GM12878 (cell line): Measurements from ENCODE around the gene SPAG6. TPM values are rescaled to one million over a fixed set of nuclear protein-coding genes. Genes with fewer than 3 reads are reported as not detected.

Experiments used
- ATAC-seq: fragments of 200-7000 bp; cut with Tn5 transposase; 3 replicates; pipeline ENCODE4 v1.9.1; 2020; ENCODE audit warnings: mild to moderate bottlenecking, moderate library complexity
- BruUV-seq: library from RNA; stranded (reverse); fragments of 400-500 nt; replicated peaks from 2 replicates; lab custom pipeline; 2021; lab: Mats Ljungman, UMichigan
- CTCF ChIA-PET: fragments of 300-600 bp; sonication (Branson Sonifier 250); formaldehyde crosslinking; extraction: SDS; loops from one replicate; lab custom pipeline; 2021; ENCODE audit warnings: inconsistent platforms; lab: Yijun Ruan, JAX
- POLR2A ChIA-PET: fragments of 350-600 bp; formaldehyde crosslinking; extraction: SDS; loops from one replicate; lab custom pipeline; 2021; ENCODE audit warnings: inconsistent platforms; lab: Charles Lee
- RAD21 ChIA-PET: fragments of 300-600 bp; sonication (Branson Sonifier 250); formaldehyde crosslinking; loops from one replicate; lab custom pipeline; 2023; ENCODE audit warnings: antibody characterized with exemption; ENCODE audit not compliant: unreplicated experiment; lab: Charles Lee
- SMC1A ChIA-PET: fragments of 300-600 bp; sonication (Branson Sonifier 250); formaldehyde crosslinking; loops from one replicate; lab custom pipeline; 2023; ENCODE audit not compliant: unreplicated experiment, uncharacterized antibody; lab: Charles Lee
- DNase-seq: peaks from one replicate; pipeline ENCODE4 v3.0.0-alpha.2; 2011; ENCODE audit warnings: low read depth, low spot score
- FAIRE-seq: peaks from 3 replicates; lab custom pipeline; 2011; peaks lifted over from hg19 to GRCh38; lab: Jason Lieb, UNC
- H2AFZ ChIP-seq: 2 replicates; pipeline ENCODE4 v1.6.0; 2011; ENCODE audit warnings: low read depth, low read length, control low read depth; ENCODE audit not compliant: control insufficient read depth
- H3K27ac ChIP-seq: 2 replicates; pipeline ENCODE4 v1.5.1; 2011; ENCODE audit warnings: control low read depth; ENCODE audit not compliant: control insufficient read depth, insufficient read depth
- H3K27me3 ChIP-seq, 2 experiments: replicated peaks in 1 of 2; 2 replicates each; pipeline versions ENCODE4 v1.6.0 to v1.6.1; 2011; ENCODE audit warnings: low read length in 1 of 2; ENCODE audit not compliant: control insufficient read depth in 2 of 2, insufficient read depth in 2 of 2
- H3K36me3 ChIP-seq, 2 experiments: 2 replicates each; pipeline ENCODE4 v1.5.1; 2011; ENCODE audit warnings: low read length in 1 of 2; ENCODE audit not compliant: control insufficient read depth in 2 of 2, insufficient read depth in 2 of 2
- H3K4me1 ChIP-seq: 2 replicates; pipeline ENCODE4 v1.6.1; 2011; ENCODE audit warnings: mild to moderate bottlenecking, low read length, moderate library complexity, mixed read lengths; ENCODE audit not compliant: control insufficient read depth, insufficient read depth
- H3K4me2 ChIP-seq: 2 replicates; pipeline ENCODE4 v1.6.0; 2011; ENCODE audit warnings: control low read depth; ENCODE audit not compliant: control insufficient read depth, insufficient read depth
- H3K4me3 ChIP-seq: fragments of 200-600 bp; sonication (generic); 2 replicates; pipeline ENCODE4 v1.5.1; 2016
- H3K79me2 ChIP-seq: 2 replicates; pipeline ENCODE4 v1.6.0; 2011; ENCODE audit warnings: low read length; ENCODE audit not compliant: control insufficient read depth, insufficient read depth
- H3K9ac ChIP-seq: 2 replicates; pipeline ENCODE4 v1.8.0; 2011; ENCODE audit warnings: low read length, control low read depth, mixed read lengths; ENCODE audit not compliant: control insufficient read depth, insufficient read depth
- H3K9me3 ChIP-seq: replicated peaks from 3 replicates; pipeline ENCODE4 v1.5.1; 2011; ENCODE audit warnings: mild to moderate bottlenecking, low read length; ENCODE audit not compliant: control insufficient read depth, insufficient read depth
- H4K20me1 ChIP-seq: 2 replicates; pipeline ENCODE4 v1.6.0; 2011; ENCODE audit not compliant: control insufficient read depth, insufficient read depth
- CEBPB ChIP-seq, 2 experiments: fragments of 150-350 bp in 1 of 2; IDR thresholded peaks; 2 replicates each; pipeline ENCODE4 v1.6.1; 2012 to 2014; ENCODE audit warnings: low read depth in 2 of 2, low read length in 2 of 2, borderline replicate concordance in 1 of 2, inconsistent platforms in 1 of 2
- JUNB ChIP-seq: IDR thresholded peaks from 2 replicates; pipeline ENCODE4 v1.6.1; 2016; ENCODE audit warnings: antibody characterized with exemption, mild to moderate bottlenecking
- PAX5 ChIP-seq: IDR thresholded peaks from 2 replicates; pipeline ENCODE4 v1.6.1; 2011; ENCODE audit warnings: low read depth, low read length, borderline replicate concordance
- PBX3 ChIP-seq: IDR thresholded peaks from 2 replicates; pipeline ENCODE4 v1.6.1; 2011; ENCODE audit warnings: mild to moderate bottlenecking, low read depth, low read length, moderate library complexity; ENCODE audit not compliant: insufficient replicate concordance
- PKNOX1 ChIP-seq: fragments of 450-650 bp; IDR thresholded peaks from 2 replicates; pipeline ENCODE4 v1.6.1; 2016; ENCODE audit warnings: mild to moderate bottlenecking
- RUNX3 ChIP-seq: IDR thresholded peaks from 2 replicates; pipeline ENCODE4 v1.6.1; 2012; ENCODE audit warnings: low read length, inconsistent platforms
- WGBS: methylation state at CpG from one replicate; pipeline ENCODE4 v1.1.6; 2016; ENCODE audit warnings: low lambda C conversion rate; ENCODE audit not compliant: insufficient replicate concordance, insufficient coverage; ENCODE audit errors: missing lambda C conversion rate; 5-methylcytosine and 5-hydroxymethylcytosine counted together
- in situ Hi-C: fragments of 300-500 bp; cut with MboI; formaldehyde crosslinking; loops from 9 replicates; pipeline ENCODE4 v1.14.3; 2018; ENCODE audit warnings: mixed read lengths
- intact Hi-C: fragments of 100-400 bp; cut with micrococcal nuclease; formaldehyde crosslinking; loops from one replicate; pipeline ENCODE4 v1.14.2; 2022; ENCODE audit not compliant: unreplicated experiment
- polyA plus RNA-seq, 11 experiments: library from polyadenylated mRNA; depleted of rRNA in 4 of 11; unstranded in 6 of 11; stranded (reverse) in 5 of 11; fragments of >200 nt; fragmentation: Nextera tagmentation in 4 of 11; fragmentation: Illumina TruSeq in 1 of 11; extraction: Ambion mirVana in 4 of 11; extraction: Trizol in 1 of 11; gene quantifications; 1 replicate in 1 of 11; 2 replicates in 10 of 11; pipeline versions ENCODE4 v1.2.1 to v1.2.3, GENCODE V29; 2011 to 2016; ENCODE audit warnings: inconsistent platforms in 2 of 11, missing spikeins in 2 of 11, low read depth in 1 of 11
- total RNA-seq, 4 experiments: library from RNA; depleted of rRNA in 3 of 4; stranded (reverse); fragments of >200 nt in 3 of 4; fragmentation: Illumina TruSeq in 1 of 4; extraction: Trizol in 1 of 4; gene quantifications; 2 replicates each; pipeline versions ENCODE4 v1.2.1 to v1.2.3, GENCODE V29; 2013 to 2021

The SPAG6 gene
- total and polyA plus RNA-seq, 10 of the 15 experiments (the other 5 are each of a cell fraction or from before 2014, with no cell fraction given): 0.13 to 0.99 (median 0.40) TPM; not detected in 1

GRCh38 chr10:22427101-22427500 is 81.8 kb downstream of the SPAG6 start:
- no TSS peak for BruUV-seq
- H3K36me3 ChIP-seq: no peaks in the 10 kb centered on the region
- H3K9ac ChIP-seq: no peak overlapping the region
- no peaks in the 10 kb centered on the region for H4K20me1 ChIP-seq
- H3K4me2 ChIP-seq: no peak overlapping the region
- no peaks in the 10 kb centered on the region; a peak in 1 of 4 replicates for H3K27me3 ChIP-seq
- H3K9me3 ChIP-seq: no peaks in the 10 kb centered on the region; the same call in 2 of the 3 replicates
- ChIA-PET RAD21 (no interaction called here), POLR2A (no interaction called here), SMC1A (no interaction called here), CTCF (no interaction called here)
- ATAC-seq: peak; percentile 86
- in situ Hi-C loops (no loop called here), intact Hi-C loops (no loop called here)
- H2AFZ ChIP-seq: no peak overlapping the region
- no peaks in the 10 kb centered on the region for H3K79me2 ChIP-seq
- TF ChIP-seq PAX5 (no peak), PBX3 (peak; percentile 62), PKNOX1 (peak; percentile 61), CEBPB (IDR thresholded peaks at IDR 0.05; ENCODE audit: borderline replicate concordance in 1 of 2, low read depth in 2 of 2, low read length in 2 of 2) (no peak), RUNX3 (peak; percentile 31; the same call in 1 of the 2 replicates), JUNB (peak; percentile 63)
- no peak overlapping the region for H3K27ac ChIP-seq
- H3K4me1 ChIP-seq: peaks cover 5% of the 10 kb centered on the region; the same call in 1 of the 2 replicates
- no peak for FAIRE-seq
- WGBS: 37% methylated on average over 3 of the region's 3 CpGs
- DNase-seq: no peak
- H3K4me3 ChIP-seq: no peak overlapping the region
